PC-9 (cell line): ENCODE measurements around the gene CAPZB.

ENCODE experiments used
- EZH2 ChIP-seq: fragments of 200-600 bp; sonication (generic); IDR thresholded peaks from 2 replicates; pipeline ENCODE4 v1.8.0; 2017; ENCODE audit warnings: antibody characterized with exemption, low read depth
- TF ChIP-seq, protein P1 (sequence below): fragments of 200-600 bp; sonication (generic); conservative IDR thresholded peaks from 2 replicates; pipeline ENCODE4 v1.6.1; 2017; ENCODE audit warnings: mixed run types, antibody characterized with exemption, mild to moderate bottlenecking, moderate library complexity

DNA sequence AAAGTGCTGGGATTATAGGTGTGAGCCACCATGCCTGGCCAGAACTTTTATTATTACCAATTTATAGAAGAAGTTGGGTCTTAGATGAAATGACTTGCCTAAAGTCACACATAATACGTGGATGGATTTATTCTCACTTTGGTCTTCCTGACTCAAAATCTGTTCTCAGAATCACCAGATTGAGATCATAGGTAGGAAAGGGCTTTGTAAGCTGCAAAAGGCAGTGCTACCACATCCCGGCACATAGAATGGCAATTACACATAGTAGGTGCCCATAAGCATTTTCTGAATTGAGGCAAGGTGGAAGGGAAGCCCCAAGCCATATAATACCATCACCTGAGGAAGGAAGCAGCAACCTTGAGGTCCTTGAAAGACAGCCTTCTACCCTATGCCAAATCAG is 8.2 kb upstream of the CAPZB start:
- TF ChIP-seq, protein P1, sequence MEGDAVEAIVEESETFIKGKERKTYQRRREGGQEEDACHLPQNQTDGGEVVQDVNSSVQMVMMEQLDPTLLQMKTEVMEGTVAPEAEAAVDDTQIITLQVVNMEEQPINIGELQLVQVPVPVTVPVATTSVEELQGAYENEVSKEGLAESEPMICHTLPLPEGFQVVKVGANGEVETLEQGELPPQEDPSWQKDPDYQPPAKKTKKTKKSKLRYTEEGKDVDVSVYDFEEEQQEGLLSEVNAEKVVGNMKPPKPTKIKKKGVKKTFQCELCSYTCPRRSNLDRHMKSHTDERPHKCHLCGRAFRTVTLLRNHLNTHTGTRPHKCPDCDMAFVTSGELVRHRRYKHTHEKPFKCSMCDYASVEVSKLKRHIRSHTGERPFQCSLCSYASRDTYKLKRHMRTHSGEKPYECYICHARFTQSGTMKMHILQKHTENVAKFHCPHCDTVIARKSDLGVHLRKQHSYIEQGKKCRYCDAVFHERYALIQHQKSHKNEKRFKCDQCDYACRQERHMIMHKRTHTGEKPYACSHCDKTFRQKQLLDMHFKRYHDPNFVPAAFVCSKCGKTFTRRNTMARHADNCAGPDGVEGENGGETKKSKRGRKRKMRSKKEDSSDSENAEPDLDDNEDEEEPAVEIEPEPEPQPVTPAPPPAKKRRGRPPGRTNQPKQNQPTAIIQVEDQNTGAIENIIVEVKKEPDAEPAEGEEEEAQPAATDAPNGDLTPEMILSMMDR, result no peak
- TF ChIP-seq EZH2, result no peak
